ENCODE data around the gene CAMSAP1.

DNA sequence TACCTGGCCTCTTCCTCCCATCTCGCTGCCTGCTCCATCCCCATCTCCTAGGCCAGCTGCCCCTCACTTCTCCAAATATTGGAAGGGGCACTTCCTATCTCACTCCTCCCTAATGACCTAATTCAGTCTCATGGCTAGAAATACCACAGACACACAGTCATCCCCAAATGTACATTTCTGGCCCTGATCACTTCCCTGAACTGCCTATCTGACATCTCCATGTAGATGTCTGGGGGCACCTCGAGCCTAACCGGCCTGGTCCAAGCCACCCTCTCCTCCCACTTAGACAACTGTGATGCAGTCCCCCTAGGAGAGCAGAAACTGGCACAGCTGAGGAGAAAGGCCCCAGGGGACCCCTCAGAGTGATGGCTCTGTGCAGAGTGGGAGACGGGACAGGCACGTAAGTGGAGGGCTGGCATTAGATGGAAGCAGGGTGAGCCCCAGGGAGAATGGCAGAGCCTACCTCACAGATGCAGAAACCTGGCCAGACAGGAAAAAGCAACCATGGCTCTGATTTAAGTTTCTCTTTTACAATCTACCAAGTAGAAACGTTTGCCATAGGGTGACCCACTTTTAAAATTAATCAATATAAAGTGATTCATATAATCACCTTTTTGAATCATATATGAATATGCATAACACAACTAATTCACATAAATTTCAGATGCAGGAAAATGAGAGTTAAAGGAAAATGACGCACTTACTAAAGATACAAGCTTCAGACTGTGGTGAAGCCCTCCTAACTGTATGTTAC, 22.1 kb downstream of the CAMSAP1 start:
- TF ChIP-seq, protein P1, sequence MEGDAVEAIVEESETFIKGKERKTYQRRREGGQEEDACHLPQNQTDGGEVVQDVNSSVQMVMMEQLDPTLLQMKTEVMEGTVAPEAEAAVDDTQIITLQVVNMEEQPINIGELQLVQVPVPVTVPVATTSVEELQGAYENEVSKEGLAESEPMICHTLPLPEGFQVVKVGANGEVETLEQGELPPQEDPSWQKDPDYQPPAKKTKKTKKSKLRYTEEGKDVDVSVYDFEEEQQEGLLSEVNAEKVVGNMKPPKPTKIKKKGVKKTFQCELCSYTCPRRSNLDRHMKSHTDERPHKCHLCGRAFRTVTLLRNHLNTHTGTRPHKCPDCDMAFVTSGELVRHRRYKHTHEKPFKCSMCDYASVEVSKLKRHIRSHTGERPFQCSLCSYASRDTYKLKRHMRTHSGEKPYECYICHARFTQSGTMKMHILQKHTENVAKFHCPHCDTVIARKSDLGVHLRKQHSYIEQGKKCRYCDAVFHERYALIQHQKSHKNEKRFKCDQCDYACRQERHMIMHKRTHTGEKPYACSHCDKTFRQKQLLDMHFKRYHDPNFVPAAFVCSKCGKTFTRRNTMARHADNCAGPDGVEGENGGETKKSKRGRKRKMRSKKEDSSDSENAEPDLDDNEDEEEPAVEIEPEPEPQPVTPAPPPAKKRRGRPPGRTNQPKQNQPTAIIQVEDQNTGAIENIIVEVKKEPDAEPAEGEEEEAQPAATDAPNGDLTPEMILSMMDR (conservative IDR thresholded peaks at IDR 0.05 in 1 of 2, IDR thresholded peaks at IDR 0.05 in 1 of 2; ENCODE audit: low read depth in 1 of 2, low read length in 2 of 2) = no peak
- TF ChIP-seq EZH2 (IDR thresholded peaks at IDR 0.05; ENCODE audit: low read length, missing control alignments) = no peak
